DND-41 (cell line): Measurements from ENCODE around the gene GRIP2.

ENCODE experiments used
- ATAC-seq: fragments of 200-7000 bp; cut with Tn5 transposase; 3 replicates; pipeline ENCODE4 v1.9.1; 2021; ENCODE audit warnings: low read depth; ENCODE audit not compliant: insufficient read depth
- DNase-seq: peaks from one replicate; pipeline ENCODE4 v3.0.0-alpha.2; 2020
- H2AFZ ChIP-seq: 2 replicates; pipeline ENCODE4 v1.6.0; 2012; ENCODE audit warnings: low read depth, low read length
- H3K27ac ChIP-seq: 2 replicates; pipeline ENCODE4 v1.5.1; 2012; ENCODE audit warnings: low read length, inconsistent platforms
- H3K27me3 ChIP-seq: fragments of 200-600 bp; sonication (generic); 2 replicates; pipeline ENCODE4 v1.6.0; 2012; ENCODE audit warnings: low read length, mild to moderate bottlenecking, inconsistent platforms; ENCODE audit not compliant: insufficient read depth, poor library complexity
- H3K36me3 ChIP-seq: 2 replicates; pipeline ENCODE4 v1.5.1; 2012; ENCODE audit warnings: low read length, inconsistent platforms; ENCODE audit not compliant: insufficient read depth
- H3K4me1 ChIP-seq: 2 replicates; pipeline ENCODE4 v1.5.1; 2012; ENCODE audit warnings: mild to moderate bottlenecking, low read length; ENCODE audit not compliant: insufficient read depth
- H3K4me2 ChIP-seq: 2 replicates; pipeline ENCODE4 v1.6.0; 2012; ENCODE audit warnings: mild to moderate bottlenecking, moderate library complexity, low read length, inconsistent platforms; ENCODE audit not compliant: insufficient read depth
- H3K4me3 ChIP-seq, 2 experiments: fragments of 200-600 bp in 1 of 2; shearing (Covaris generic) in 1 of 2; 2 replicates each; pipeline ENCODE4 v1.5.1; 2012 to 2016; ENCODE audit warnings: inconsistent platforms in 2 of 2, low read length in 2 of 2, mild to moderate bottlenecking in 2 of 2, low read depth in 1 of 2, moderate library complexity in 1 of 2
- H3K79me2 ChIP-seq: 2 replicates; pipeline ENCODE4 v1.6.0; 2012; ENCODE audit warnings: low read length, inconsistent platforms; ENCODE audit not compliant: insufficient read depth
- H3K9ac ChIP-seq: 2 replicates; pipeline ENCODE4 v1.6.0; 2012; ENCODE audit warnings: low read depth, mild to moderate bottlenecking, inconsistent platforms, low read length, moderate library complexity
- H3K9me3 ChIP-seq: 2 replicates; pipeline ENCODE4 v1.5.1; 2012; ENCODE audit warnings: low read length, moderate library complexity, mild to moderate bottlenecking, inconsistent platforms; ENCODE audit not compliant: insufficient read depth, severe bottlenecking
- H4K20me1 ChIP-seq: 2 replicates; pipeline ENCODE4 v1.6.0; 2012; ENCODE audit warnings: low read length; ENCODE audit not compliant: insufficient read depth
- CTCF ChIP-seq: IDR thresholded peaks from 2 replicates; pipeline ENCODE4 v1.5.1; 2012; ENCODE audit warnings: borderline replicate concordance, low read length, moderate library complexity, mild to moderate bottlenecking; ENCODE audit not compliant: poor library complexity, severe bottlenecking; ENCODE audit errors: extremely low read depth
- EZH2 ChIP-seq: IDR thresholded peaks from 3 replicates; pipeline ENCODE4 v1.6.1; 2012; ENCODE audit warnings: borderline replicate concordance, low read depth, mild to moderate bottlenecking, moderate library complexity, low read length, inconsistent platforms; ENCODE audit not compliant: severe bottlenecking

GRIP2 gene

DNA sequence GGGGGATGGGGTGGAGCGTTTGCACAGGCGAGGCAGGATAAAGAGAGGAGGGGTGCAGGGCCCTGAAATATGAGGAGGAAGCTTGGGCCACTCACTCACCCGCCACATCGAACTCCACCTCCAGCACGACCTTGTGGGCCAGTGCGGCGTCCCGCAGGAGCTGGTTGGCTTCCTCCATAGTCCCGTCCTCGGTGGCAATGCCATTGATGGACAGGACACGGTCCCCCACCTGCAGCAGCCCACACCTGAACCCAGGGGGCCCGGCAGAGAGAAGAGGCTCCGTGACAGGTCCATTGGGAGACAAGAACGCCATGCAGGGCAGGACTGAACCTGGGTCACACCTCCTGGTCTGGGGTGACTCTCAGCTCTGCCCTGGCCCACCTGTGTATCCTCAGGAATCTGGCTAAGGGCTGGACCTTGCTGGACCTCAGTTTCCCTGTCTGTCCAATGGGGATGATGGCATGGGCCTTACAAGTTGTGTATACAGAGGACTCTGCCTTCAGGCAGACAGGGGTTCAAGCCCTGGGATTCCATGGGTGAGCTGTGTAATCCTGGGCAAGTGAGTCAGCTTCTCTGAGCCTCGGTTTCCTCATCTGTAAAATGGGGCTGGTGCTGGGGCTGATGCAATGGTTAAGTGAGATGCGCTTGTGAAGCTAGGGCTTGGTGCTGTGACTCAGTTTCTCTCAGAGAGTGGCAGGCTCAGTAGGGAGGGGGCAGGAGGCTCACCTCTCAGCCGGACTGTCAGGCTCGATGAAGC lies 26.4 kb downstream of the GRIP2 start:
- Histone ChIP-seq H3K27me3 (no peaks in the 10 kb centered on the region), H3K27ac (no peak overlapping the region), H3K36me3 (no peaks in the 10 kb centered on the region), H3K79me2 (no peaks in the 10 kb centered on the region), H3K4me2 (no peak overlapping the region), H2AFZ (no peak overlapping the region), H3K9me3 (no peaks in the 10 kb centered on the region), H3K9ac (no peak overlapping the region), H4K20me1 (peaks cover 7% of the 10 kb centered on the region; the same call in 1 of the 2 replicates), H3K4me1 (0 out of 2 replicates have a peak, but pooled peaks cover 4% of the 10 kb centered on the region), H3K4me3 (no peak overlapping the region)
- DNase-seq = no peak
- no peak for ATAC-seq
- no peak for TF ChIP-seq EZH2
- no peak for TF ChIP-seq CTCF

GRCh38 chr3:14512942-14513327 lies 27.2 kb downstream of the GRIP2 start:
- Histone ChIP-seq H3K9ac (no peak overlapping the region), H3K9me3 (no peaks in the 10 kb centered on the region), H3K27me3 (no peaks in the 10 kb centered on the region), H3K4me3 (no peak overlapping the region), H3K27ac (no peak overlapping the region), H2AFZ (no peak overlapping the region), H4K20me1 (peaks cover 7% of the 10 kb centered on the region; the same call in 1 of the 2 replicates), H3K4me2 (no peak overlapping the region), H3K36me3 (no peaks in the 10 kb centered on the region), H3K4me1 (0 out of 2 replicates have a peak, but pooled peaks cover 4% of the 10 kb centered on the region), H3K79me2 (no peaks in the 10 kb centered on the region)
- no peak for DNase-seq
- ATAC-seq = no peak
- no peak for TF ChIP-seq EZH2
- no peak for TF ChIP-seq CTCF

DNA sequence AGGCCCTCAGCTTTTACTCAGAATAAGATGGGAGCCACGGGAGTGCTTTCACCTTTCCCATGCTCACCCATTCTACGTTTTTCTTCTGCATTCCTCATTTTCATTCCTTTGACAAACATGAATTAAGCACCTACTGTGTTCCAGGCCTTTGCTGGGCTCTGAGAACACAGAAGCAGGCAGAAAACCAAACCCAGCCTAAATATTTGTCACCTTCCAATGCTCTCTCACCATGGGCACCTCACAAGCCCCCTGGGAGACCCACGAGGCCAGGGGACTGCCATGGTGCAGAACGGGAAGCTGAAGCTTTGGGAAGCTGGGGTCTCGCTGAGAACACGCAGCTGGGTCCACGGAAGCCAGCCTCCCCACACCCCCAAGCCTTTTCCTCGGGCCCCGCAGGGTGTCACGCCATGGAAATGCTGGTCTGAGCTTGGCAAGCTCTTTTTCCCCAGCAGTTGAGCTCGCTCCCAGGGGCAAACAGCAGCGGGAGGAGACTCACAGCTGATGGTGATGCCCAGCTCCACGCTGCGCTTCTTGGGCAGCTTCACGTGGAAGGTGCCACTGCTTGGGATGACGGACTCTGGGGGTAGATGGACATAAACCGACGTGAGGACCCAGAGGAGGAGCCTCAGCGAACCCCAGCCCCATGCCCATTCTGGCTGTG lies 27.7 kb downstream of the GRIP2 start:
- Histone ChIP-seq H3K9me3 (no peaks in the 10 kb centered on the region), H2AFZ (no peak overlapping the region), H3K9ac (no peak overlapping the region), H3K27me3 (no peaks in the 10 kb centered on the region), H3K4me1 (0 out of 2 replicates have a peak, but pooled peaks cover 4% of the 10 kb centered on the region), H3K27ac (no peak overlapping the region), H4K20me1 (peaks cover 7% of the 10 kb centered on the region; the same call in 1 of the 2 replicates), H3K4me2 (no peak overlapping the region), H3K4me3 (no peak overlapping the region), H3K79me2 (no peaks in the 10 kb centered on the region), H3K36me3 (no peaks in the 10 kb centered on the region)
- DNase-seq (no peak), ATAC-seq (no peak)
- TF ChIP-seq EZH2 = no peak
- no peak for TF ChIP-seq CTCF
